Thoracic aorta (tissue), 2 donors: ENCODE measurements around the gene CAMK1D. TPM values are rescaled to one million over a fixed set of nuclear protein-coding genes. Genes with fewer than 3 reads are reported as not detected.

Experiments
- ATAC-seq: fragments of 150-250 bp; one replicate; pipeline ENCODE4 v1.8.0; 2017; ENCODE audit warnings: low read depth; ENCODE audit not compliant: insufficient number of reproducible peaks, low FRiP score
- DNase-seq: peaks from one replicate; pipeline ENCODE4 v3.0.0-alpha.2; 2020; ENCODE audit warnings: low spot score
- H3K27ac ChIP-seq, 2 donors: fragments of 200-600 bp; sonication (generic); 1 replicate in 1 of 2; 2 replicates in 1 of 2; pipeline ENCODE4 v1.5.1; 2016; ENCODE audit warnings: mild to moderate bottlenecking in 2 of 2, moderate library complexity in 2 of 2
- H3K27me3 ChIP-seq: fragments of 200-600 bp; sonication (generic); replicated peaks from 2 replicates; pipeline ENCODE4 v1.6.0; 2016; ENCODE audit warnings: mild to moderate bottlenecking; ENCODE audit not compliant: insufficient read depth
- H3K36me3 ChIP-seq: fragments of 200-600 bp; sonication (generic); one replicate; pipeline ENCODE4 v1.5.1; 2016
- H3K4me1 ChIP-seq, 2 donors: fragments of 200-600 bp; sonication (generic); 1 replicate in 1 of 2; 2 replicates in 1 of 2; pipeline versions ENCODE4 v1.5.1 to v1.6.0; 2016; ENCODE audit warnings: low read depth in 2 of 2, mild to moderate bottlenecking in 1 of 2; ENCODE audit not compliant: control insufficient read depth in 1 of 2
- H3K4me3 ChIP-seq: fragments of 200-600 bp; sonication (generic); 2 replicates; pipeline ENCODE4 v1.5.1; 2016; ENCODE audit warnings: mild to moderate bottlenecking
- H3K9me3 ChIP-seq: fragments of 200-600 bp; sonication (generic); 2 replicates; pipeline ENCODE4 v1.5.1; 2016
- total RNA-seq, 2 donors: library from RNA; depleted of rRNA; stranded (reverse); fragments of >200 nt; gene quantifications; one replicate each; pipeline versions ENCODE4 v1.1.0 to v1.2.3, GENCODE V29; 2016
- TF ChIP-seq, protein P1 (sequence below): fragments of 200-600 bp; sonication (generic); IDR thresholded peaks from one replicate; pipeline ENCODE4 v1.5.1; 2019; ENCODE audit warnings: antibody characterized with exemption

Gene CAMK1D
- total RNA-seq, 2 donors from 2014 or later, result 8.7 to 11.2 TPM

DNA sequence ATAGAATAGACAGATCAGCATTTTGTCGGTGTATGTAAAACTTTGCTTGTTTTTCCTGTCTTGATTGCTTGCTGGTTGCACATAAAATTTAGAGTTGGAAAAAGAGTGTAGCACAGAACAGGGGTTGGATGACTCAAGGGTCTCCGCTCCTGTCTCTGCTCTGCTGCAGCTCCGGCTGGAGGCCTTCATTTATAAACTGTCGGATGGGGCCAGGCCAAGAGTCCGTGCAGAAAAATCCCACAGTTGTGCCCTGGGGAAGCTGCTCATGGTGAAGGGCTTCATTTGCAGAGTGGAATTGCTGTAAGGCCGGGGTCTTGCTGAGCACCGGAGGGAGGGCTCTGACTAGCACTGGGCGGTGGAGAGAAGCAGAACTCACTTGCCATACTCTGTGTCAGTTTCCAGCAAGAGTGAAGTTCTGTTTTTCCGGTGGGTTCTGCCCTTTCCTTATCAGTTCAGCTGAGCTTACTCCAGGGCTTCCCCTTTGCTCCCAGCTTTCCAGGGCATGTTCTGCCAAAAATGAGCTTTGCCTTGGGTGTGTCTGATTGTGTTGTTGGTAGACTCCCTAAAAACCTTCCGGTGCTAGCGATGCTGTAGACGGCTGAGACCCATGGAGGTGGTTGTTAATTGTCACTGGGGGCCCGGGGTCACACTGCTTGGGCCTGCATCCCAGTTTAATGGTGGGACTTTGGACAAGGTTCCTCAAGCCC, 67.2 kb downstream of the CAMK1D start:
- Histone ChIP-seq H3K36me3 (no peaks in the 10 kb centered on the region), H3K27me3 (no peaks in the 10 kb centered on the region), H3K4me1 (peaks cover 6 to 18% of the 10 kb centered on the region in 2 donors), H3K4me3 (no peak overlapping the region), H3K9me3 (no peaks in the 10 kb centered on the region), H3K27ac (no peak overlapping the region)
- DNase-seq (no peak), ATAC-seq (no peak)
- TF ChIP-seq, protein P1, sequence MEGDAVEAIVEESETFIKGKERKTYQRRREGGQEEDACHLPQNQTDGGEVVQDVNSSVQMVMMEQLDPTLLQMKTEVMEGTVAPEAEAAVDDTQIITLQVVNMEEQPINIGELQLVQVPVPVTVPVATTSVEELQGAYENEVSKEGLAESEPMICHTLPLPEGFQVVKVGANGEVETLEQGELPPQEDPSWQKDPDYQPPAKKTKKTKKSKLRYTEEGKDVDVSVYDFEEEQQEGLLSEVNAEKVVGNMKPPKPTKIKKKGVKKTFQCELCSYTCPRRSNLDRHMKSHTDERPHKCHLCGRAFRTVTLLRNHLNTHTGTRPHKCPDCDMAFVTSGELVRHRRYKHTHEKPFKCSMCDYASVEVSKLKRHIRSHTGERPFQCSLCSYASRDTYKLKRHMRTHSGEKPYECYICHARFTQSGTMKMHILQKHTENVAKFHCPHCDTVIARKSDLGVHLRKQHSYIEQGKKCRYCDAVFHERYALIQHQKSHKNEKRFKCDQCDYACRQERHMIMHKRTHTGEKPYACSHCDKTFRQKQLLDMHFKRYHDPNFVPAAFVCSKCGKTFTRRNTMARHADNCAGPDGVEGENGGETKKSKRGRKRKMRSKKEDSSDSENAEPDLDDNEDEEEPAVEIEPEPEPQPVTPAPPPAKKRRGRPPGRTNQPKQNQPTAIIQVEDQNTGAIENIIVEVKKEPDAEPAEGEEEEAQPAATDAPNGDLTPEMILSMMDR, result no peak

DNA sequence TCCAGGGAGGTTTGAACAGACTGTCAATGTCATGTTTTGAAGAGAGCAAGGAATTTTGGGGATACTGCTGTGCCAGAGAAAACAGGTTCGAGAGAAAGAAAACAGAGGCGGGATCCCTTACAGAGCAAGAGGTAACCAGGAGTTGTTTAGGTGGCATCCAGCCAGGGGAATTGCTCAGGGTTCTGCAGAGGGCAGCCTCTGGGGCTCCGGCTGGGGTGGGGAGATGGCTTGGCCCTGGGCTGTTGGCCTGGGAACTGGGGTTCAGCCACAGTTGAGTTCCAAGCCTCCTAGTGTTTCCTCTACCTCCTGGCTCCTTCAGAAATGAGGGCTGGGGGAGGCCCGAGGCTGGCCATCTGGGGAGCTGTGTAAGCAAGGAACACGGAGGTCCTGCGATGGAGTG, 68.0 kb downstream of the CAMK1D start:
- H3K36me3 ChIP-seq, result no peaks in the 10 kb centered on the region
- no peaks in the 10 kb centered on the region for H3K9me3 ChIP-seq
- H3K4me3 ChIP-seq, result no peak overlapping the region
- peaks cover 6 to 18% of the 10 kb centered on the region in 2 donors for H3K4me1 ChIP-seq
- no peak overlapping the region for H3K27ac ChIP-seq
- DNase-seq (no peak), ATAC-seq (no peak)
- TF ChIP-seq, protein P1, result no peak
- H3K27me3 ChIP-seq, result no peaks in the 10 kb centered on the region

DNA sequence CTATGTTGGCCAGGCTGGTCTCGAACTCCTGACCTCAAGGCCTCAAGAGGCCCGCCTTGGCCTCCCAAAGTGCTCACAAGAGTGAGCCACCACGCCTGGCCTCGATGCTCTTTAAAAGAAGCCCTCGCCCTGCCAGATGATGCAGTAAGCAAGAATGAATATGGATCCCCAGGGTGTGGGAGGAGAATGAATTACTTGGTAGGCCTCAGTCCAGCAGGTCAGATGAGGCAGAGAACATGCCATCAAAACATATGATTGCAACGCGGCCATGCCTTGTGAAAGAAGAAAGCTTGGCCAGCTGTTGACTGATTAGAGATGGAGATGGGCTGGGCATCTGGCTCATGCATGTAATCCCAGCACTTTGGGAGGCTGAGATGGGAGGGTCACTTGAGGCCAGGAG, 68.7 kb downstream of the CAMK1D start:
- Histone ChIP-seq H3K4me3 (no peak overlapping the region), H3K4me1 (peaks cover 6 to 18% of the 10 kb centered on the region in 2 donors), H3K9me3 (no peaks in the 10 kb centered on the region), H3K27ac (no peak overlapping the region), H3K36me3 (no peaks in the 10 kb centered on the region), H3K27me3 (no peaks in the 10 kb centered on the region)
- ATAC-seq (no peak), DNase-seq (peak; percentile 10)
- TF ChIP-seq, protein P1, result no peak

DNA sequence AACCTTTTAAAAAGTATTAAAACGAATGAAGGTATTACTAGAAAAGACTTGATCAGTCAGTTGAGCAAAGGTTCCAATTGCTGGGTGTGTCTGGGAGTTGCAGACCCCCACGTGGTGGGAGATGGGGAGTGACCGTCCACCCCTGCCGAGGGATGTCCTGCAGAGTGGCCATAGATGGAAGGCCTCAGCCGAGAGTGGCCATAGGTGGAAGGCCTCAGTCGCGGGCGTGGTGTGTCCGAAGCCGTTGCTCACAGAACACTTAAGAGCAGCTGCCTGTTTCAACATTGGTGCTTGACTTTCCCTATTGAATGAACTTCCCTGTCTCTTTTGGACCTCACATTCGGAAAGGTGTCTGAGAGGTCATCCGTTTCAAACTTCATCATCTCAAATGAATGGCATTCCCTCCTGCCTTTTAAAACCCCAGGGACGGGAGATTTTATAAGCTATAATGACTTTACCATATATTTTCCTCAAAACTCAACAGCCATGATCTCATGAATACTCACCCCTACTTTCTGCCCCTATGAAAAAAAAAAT, 69.4 kb downstream of the CAMK1D start:
- DNase-seq (no peak), ATAC-seq (no peak)
- Histone ChIP-seq H3K4me3 (no peak overlapping the region), H3K36me3 (no peaks in the 10 kb centered on the region), H3K4me1 (peaks cover 6 to 18% of the 10 kb centered on the region in 2 donors), H3K9me3 (no peaks in the 10 kb centered on the region), H3K27me3 (no peaks in the 10 kb centered on the region), H3K27ac (peak overlapping the region in 1 of 2 donors; percentile 38)
- TF ChIP-seq, protein P1, result no peak

DNA sequence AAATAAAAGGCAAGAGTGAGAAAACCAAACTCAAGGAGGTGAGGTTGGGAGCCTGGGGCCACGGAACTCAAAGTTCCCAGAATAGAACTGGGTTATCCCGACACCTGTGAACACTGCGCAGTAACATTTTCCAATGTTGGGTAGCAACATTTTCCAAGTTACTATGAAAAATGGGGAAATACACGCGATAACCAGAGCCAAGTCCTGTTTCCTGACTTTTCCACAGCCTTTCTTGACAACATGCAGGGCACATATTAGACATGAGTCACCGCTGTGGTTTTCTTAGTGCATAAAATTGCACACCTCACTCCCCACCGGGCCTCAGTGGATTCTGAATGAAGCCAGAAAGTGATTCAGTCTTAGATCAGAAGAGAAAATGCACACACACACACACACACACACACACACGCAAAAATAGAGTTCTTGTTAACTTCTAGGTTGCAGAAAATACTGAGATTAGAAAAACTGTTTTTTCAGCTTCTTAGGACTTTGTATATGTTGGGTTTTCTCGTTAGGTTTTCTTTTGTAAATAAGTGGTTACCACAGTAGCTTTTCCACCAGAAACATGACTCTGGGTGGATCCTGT, 70.0 kb downstream of the CAMK1D start:
- H3K27me3 ChIP-seq, result no peaks in the 10 kb centered on the region
- peak overlapping the region in 1 of 2 donors; percentile 38 for H3K27ac ChIP-seq
- H3K4me1 ChIP-seq, result peaks cover 6 to 18% of the 10 kb centered on the region in 2 donors

More for the DNA sequence above, 70.0 kb downstream of the CAMK1D start:
- TF ChIP-seq, protein P1, result no peak
- Histone ChIP-seq H3K4me3 (no peak overlapping the region), H3K36me3 (no peaks in the 10 kb centered on the region), H3K9me3 (no peaks in the 10 kb centered on the region)
- ATAC-seq (peak; percentile 68), DNase-seq (peak; percentile 19)
